LNCaP clone FGC (cell line): ENCODE data around the gene MAPK13.

ENCODE experiments used
- DNase-seq: peaks from one replicate; pipeline ENCODE4 v3.0.0-alpha.2; 2011; ENCODE audit warnings: low read depth
- H3K4me3 ChIP-seq: 2 replicates; pipeline ENCODE4 v1.5.1; 2011; ENCODE audit warnings: mild to moderate bottlenecking, low read depth, low read length, control low read depth
- CTCF ChIP-seq: IDR thresholded peaks from 2 replicates; pipeline ENCODE4 v1.5.1; 2012; ENCODE audit warnings: mild to moderate bottlenecking; ENCODE audit not compliant: control insufficient read depth, insufficient read depth; ENCODE audit errors: extremely low read depth

MAPK13 gene

GRCh38 chr6:36170704-36171103 lies 40.4 kb downstream of the MAPK13 start:
- TF ChIP-seq CTCF: no peak
- H3K4me3 ChIP-seq: no peak overlapping the region
- no peak for DNase-seq

- TF ChIP-seq CTCF: no peak
- no peak overlapping the region for H3K4me3 ChIP-seq
- no peak for DNase-seq
These were observed 41.3 kb downstream of the MAPK13 start for GRCh38 chr6:36171573-36171972.

GRCh38 chr6:36177166-36177565 lies 46.9 kb downstream of the MAPK13 start:
- no peak for DNase-seq
- TF ChIP-seq CTCF: no peak

GRCh38 chr6:36178544-36178943 lies 48.2 kb downstream of the MAPK13 start:
- DNase-seq: no peak
- no peak for TF ChIP-seq CTCF
- H3K4me3 ChIP-seq: no peak overlapping the region

More at GRCh38 chr6:36177166-36177565, 46.9 kb downstream of the MAPK13 start:
- no peak overlapping the region for H3K4me3 ChIP-seq

GRCh38 chr6:36180126-36180525 lies 49.8 kb downstream of the MAPK13 start:
- TF ChIP-seq CTCF: no peak
- DNase-seq: no peak
- H3K4me3 ChIP-seq: no peak overlapping the region

GRCh38 chr6:36184311-36184710 lies 54.0 kb downstream of the MAPK13 start:
- no peak for DNase-seq
- no peak overlapping the region for H3K4me3 ChIP-seq
- TF ChIP-seq CTCF: no peak

GRCh38 chr6:36186199-36186598 lies 55.9 kb downstream of the MAPK13 start:
- TF ChIP-seq CTCF: no peak
- no peak overlapping the region for H3K4me3 ChIP-seq
- no peak for DNase-seq
